Prostate gland (tissue), 2 donors: ENCODE data around the gene TJP1. TPM values are rescaled to one million over a fixed set of nuclear protein-coding genes. Genes with fewer than 3 reads are reported as not detected.
"Not testable (repeated sequence)": the region's sequence is repeated elsewhere in the genome, so short reads cannot be mapped to it uniquely, and the experiment has no call there.

Experiments used
- DNase-seq: peaks from one replicate; pipeline ENCODE4 v3.0.0-alpha.2; 2019; ENCODE audit warnings: low spot score
- H3K27ac ChIP-seq, 2 donors: fragments of 200-600 bp; sonication (generic); 2 replicates each; pipeline ENCODE4 v1.5.1; 2017 to 2019
- H3K27me3 ChIP-seq: fragments of 200-600 bp; sonication (generic); replicated peaks from 2 replicates; pipeline ENCODE4 v1.5.1; 2019; ENCODE audit not compliant: insufficient read depth
- H3K36me3 ChIP-seq, 2 donors: fragments of 200-600 bp; sonication (generic); 1 replicate in 1 of 2; 2 replicates in 1 of 2; pipeline versions ENCODE4 v1.5.1 to v1.8.1; 2017 to 2019
- H3K4me1 ChIP-seq: fragments of 200-600 bp; sonication (generic); replicated peaks from 2 replicates; pipeline ENCODE4 v1.5.1; 2019
- H3K4me3 ChIP-seq, 2 donors: fragments of 200-600 bp; sonication (generic); 2 replicates each; pipeline ENCODE4 v1.5.1; 2017 to 2019
- H3K9me3 ChIP-seq: fragments of 200-600 bp; sonication (generic); 2 replicates; pipeline ENCODE4 v1.5.1; 2017
- CTCF ChIP-seq, 4 experiments: fragments of 200-600 bp in 2 of 4; fragments of 450-650 bp in 2 of 4; sonication (generic) in 2 of 4; IDR thresholded peaks; 1 replicate in 3 of 4; 2 replicates in 1 of 4; pipeline ENCODE4 v1.5.1; 2016 to 2019; ENCODE audit warnings: antibody characterized with exemption in 4 of 4, mild to moderate bottlenecking in 2 of 4, moderate library complexity in 2 of 4
- POLR2A ChIP-seq: fragments of 450-650 bp; IDR thresholded peaks from one replicate; pipeline ENCODE4 v1.6.1; 2016; ENCODE audit warnings: antibody characterized with exemption, mild to moderate bottlenecking
- POLR2AphosphoS5 ChIP-seq: sonication (generic); formaldehyde crosslinking; IDR thresholded peaks from one replicate; pipeline ENCODE4 v1.6.1; 2017; ENCODE audit warnings: antibody characterized with exemption
- WGBS: methylation state at CpG from one replicate; pipeline ENCODE4 v1.1.5; 2018; 5-methylcytosine and 5-hydroxymethylcytosine counted together
- intact Hi-C: fragments of 100-400 bp; cut with DNase I; formaldehyde crosslinking; loops from one replicate; pipeline ENCODE4 v1.14.2; 2022
- total RNA-seq, 2 donors: library from RNA; depleted of rRNA; stranded (reverse); fragments of >200 nt; gene quantifications; one replicate each; pipeline ENCODE4 v1.1.0, GENCODE V29; 2016

TJP1 gene
- total RNA-seq, 2 donors from 2014 or later, result 88.4 to 216 TPM

- no peaks in the 10 kb centered on the region for H3K4me1 ChIP-seq
- 73% methylated on average over 29 of the region's 29 CpGs for WGBS
- H3K9me3 ChIP-seq, result no peaks in the 10 kb centered on the region
- intact Hi-C loops, result no loop called here
- no peak for DNase-seq
- no peaks in the 10 kb centered on the region for H3K36me3 ChIP-seq
- no peak overlapping the region for H3K27ac ChIP-seq
- TF ChIP-seq POLR2A (no peak), CTCF (IDR thresholded peaks at IDR 0.05) (no peak), POLR2AphosphoS5 (no peak)
- H3K27me3 ChIP-seq, result no peaks in the 10 kb centered on the region
- H3K4me3 ChIP-seq, result no peak overlapping the region
Observed at GRCh38 chr15:29675791-29676301, 146.4 kb downstream of the TJP1 start.

- Histone ChIP-seq H3K27ac (no peak overlapping the region), H3K4me3 (peak overlapping the region; percentile 41 to 47), H3K4me1 (no peaks in the 10 kb centered on the region), H3K27me3 (no peaks in the 10 kb centered on the region), H3K9me3 (no peaks in the 10 kb centered on the region), H3K36me3 (no peaks in the 10 kb centered on the region)
- WGBS, result 6% methylated on average over 51 of the region's 74 CpGs
- TF ChIP-seq POLR2A (no peak), POLR2AphosphoS5 (no peak), CTCF (IDR thresholded peaks at IDR 0.05) (no peak)
- intact Hi-C loops, result no loop called here
- no peak for DNase-seq
Observed at GRCh38 chr15:29674661-29675533, 147.4 kb downstream of the TJP1 start.

- WGBS, result 92% methylated on average over 11 of the region's 11 CpGs
- intact Hi-C loops, result no loop called here
Observed at GRCh38 chr15:29672923-29673809, 149.1 kb downstream of the TJP1 start.

GRCh38 chr15:29672446-29672845 is 149.8 kb downstream of the TJP1 start:
- TF ChIP-seq POLR2AphosphoS5 (no peak), CTCF (IDR thresholded peaks at IDR 0.05) (no peak), POLR2A (no peak)
- H3K27ac ChIP-seq, result no peak overlapping the region
- no peak overlapping the region for H3K4me3 ChIP-seq
- H3K36me3 ChIP-seq, result no peaks in the 10 kb centered on the region
- no peaks in the 10 kb centered on the region for H3K4me1 ChIP-seq
- no peak for DNase-seq
- 98% methylated on average over 5 of the region's 5 CpGs for WGBS
- no peaks in the 10 kb centered on the region for H3K9me3 ChIP-seq
- H3K27me3 ChIP-seq, result no peaks in the 10 kb centered on the region
- intact Hi-C loops, result no loop called here

More at GRCh38 chr15:29672923-29673809, 149.1 kb downstream of the TJP1 start:
- no peaks in the 10 kb centered on the region for H3K9me3 ChIP-seq
- no peak for TF ChIP-seq CTCF (IDR thresholded peaks at IDR 0.05)
- no peak for TF ChIP-seq POLR2A
- no peak for TF ChIP-seq POLR2AphosphoS5
- H3K27ac ChIP-seq, result no peak overlapping the region
- no peak overlapping the region for H3K4me3 ChIP-seq
- no peak for DNase-seq
- no peaks in the 10 kb centered on the region for H3K36me3 ChIP-seq
- no peaks in the 10 kb centered on the region for H3K4me1 ChIP-seq
- H3K27me3 ChIP-seq, result no peaks in the 10 kb centered on the region

- H3K27ac ChIP-seq, DNase-seq, H3K27me3 ChIP-seq, H3K4me3 ChIP-seq, H3K4me1 ChIP-seq, intact Hi-C loops, H3K9me3 ChIP-seq, H3K36me3 ChIP-seq: not testable (repeated sequence)
- WGBS, result 91% methylated on average over 7 of the region's 7 CpGs
Observed at GRCh38 chr15:29672046-29672445, 150.2 kb downstream of the TJP1 start.
